ENCODE data around the gene OBP2A.
"Not testable (repeated sequence)": the region's sequence is repeated elsewhere in the genome, so short reads cannot be mapped to it uniquely, and the experiment has no call there.

OBP2A gene

GRCh38 chr9:135526089-135526729 lies 19.7 kb upstream of the OBP2A start:
- DNase-seq (ENCODE audit: low read depth in 2 of 2): no peak

- DNase-seq (ENCODE audit: low read depth in 2 of 2): no peak
Observed at GRCh38 chr9:135526730-135527571, 19.0 kb upstream of the OBP2A start.

- not testable (repeated sequence) for DNase-seq (ENCODE audit: low read depth in 2 of 2)
Observed at GRCh38 chr9:135528842-135529435, 17.0 kb upstream of the OBP2A start.

GRCh38 chr9:135530146-135530545 lies 15.8 kb upstream of the OBP2A start:
- no peak for DNase-seq (ENCODE audit: low read depth in 2 of 2)

- DNase-seq (ENCODE audit: low read depth in 2 of 2): no peak
Observed at GRCh38 chr9:135531096-135531495, 14.8 kb upstream of the OBP2A start.

- no peak for DNase-seq (ENCODE audit: low read depth in 2 of 2)
Observed at GRCh38 chr9:135533113-135533512, 12.8 kb upstream of the OBP2A start.

- no peak for DNase-seq (ENCODE audit: low read depth in 2 of 2)
Observed at GRCh38 chr9:135533674-135534073, 12.3 kb upstream of the OBP2A start.

GRCh38 chr9:135534192-135534711 lies 11.7 kb upstream of the OBP2A start:
- DNase-seq (ENCODE audit: low read depth in 2 of 2): not testable (repeated sequence)

GRCh38 chr9:135534826-135535225 lies 11.1 kb upstream of the OBP2A start:
- not testable (repeated sequence) for DNase-seq (ENCODE audit: low read depth in 2 of 2)

- not testable (repeated sequence) for DNase-seq (ENCODE audit: low read depth in 2 of 2)
Observed at GRCh38 chr9:135535631-135536030, 10.3 kb upstream of the OBP2A start.

- DNase-seq (ENCODE audit: low read depth in 2 of 2): no peak
Observed at GRCh38 chr9:135536216-135536615, 9.7 kb upstream of the OBP2A start.

GRCh38 chr9:135543262-135543894 lies 2.5 kb upstream of the OBP2A start:
- not testable (repeated sequence) for DNase-seq (ENCODE audit: low read depth in 2 of 2)

- no peak for DNase-seq (ENCODE audit: low read depth in 2 of 2)
Observed at GRCh38 chr9:135544981-135545635, 818 bp upstream of the OBP2A start.

GRCh38 chr9:135546792-135547617 lies 1.1 kb downstream of the OBP2A start:
- not testable (repeated sequence) for DNase-seq (ENCODE audit: low read depth in 2 of 2)

- no peak for DNase-seq (ENCODE audit: low read depth in 2 of 2)
Observed at GRCh38 chr9:135547756-135548736, 2.1 kb downstream of the OBP2A start.

- not testable (repeated sequence) for DNase-seq (ENCODE audit: low read depth in 2 of 2)
Observed at GRCh38 chr9:135549478-135550343, 3.8 kb downstream of the OBP2A start.

GRCh38 chr9:135550344-135550918 lies 4.5 kb downstream of the OBP2A start:
- no peak for DNase-seq (ENCODE audit: low read depth in 2 of 2)

GRCh38 chr9:135551031-135551430 lies 5.1 kb downstream of the OBP2A start:
- no peak for DNase-seq (ENCODE audit: low read depth in 2 of 2)
